Common myeloid progenitor, CD34-positive (primary cell): ENCODE data around the gene HOOK1. TPM values are rescaled to one million over a fixed set of nuclear protein-coding genes. Genes with fewer than 3 reads are reported as not detected.

Experiments
- CTCF ChIA-PET: fragments of 350-600 bp; sonication (Branson Sonifier 250); formaldehyde crosslinking; loops from one replicate; lab custom pipeline; 2021; ENCODE audit warnings: antibody characterized with exemption; lab: Charles Lee
- POLR2A ChIA-PET: fragments of 350-600 bp; sonication (Branson Sonifier 250); formaldehyde crosslinking; loops from one replicate; lab custom pipeline; 2021; ENCODE audit warnings: antibody characterized with exemption; lab: Charles Lee
- DNase-seq, 3 donors: peaks; one replicate each; pipeline versions ENCODE4 v3.0.0 to v3.0.0-alpha.2; 2013
- H3K27ac ChIP-seq, 2 experiments: 1 replicate in 1 of 2; 2 replicates in 1 of 2; pipeline ENCODE4 v1.7.0; 2013; ENCODE audit warnings: inconsistent platforms in 2 of 2, low read length in 2 of 2, mild to moderate bottlenecking in 2 of 2, low read depth in 1 of 2, moderate library complexity in 1 of 2; ENCODE audit not compliant: severe bottlenecking in 2 of 2, insufficient read depth in 1 of 2, poor library complexity in 1 of 2
- H3K27me3 ChIP-seq, 5 experiments: replicated peaks in 2 of 5; 1 replicate in 3 of 5; 2 replicates in 2 of 5; pipeline versions ENCODE4 v1.6.1 to v1.7.0; 2013; ENCODE audit warnings: low read length in 4 of 5, mild to moderate bottlenecking in 2 of 5, moderate library complexity in 2 of 5, inconsistent platforms in 1 of 5; ENCODE audit not compliant: insufficient read depth in 5 of 5, control insufficient read depth in 4 of 5
- H3K36me3 ChIP-seq, 4 experiments: 1 replicate in 2 of 4; 2 replicates in 2 of 4; pipeline versions ENCODE4 v1.6.1 to v1.7.0; 2013; ENCODE audit warnings: low read length in 3 of 4, control low read depth in 1 of 4, mild to moderate bottlenecking in 1 of 4; ENCODE audit not compliant: control insufficient read depth in 4 of 4, insufficient read depth in 4 of 4
- H3K4me1 ChIP-seq, 4 experiments: 1 replicate in 3 of 4; 2 replicates in 1 of 4; pipeline versions ENCODE4 v1.6.1 to v1.7.1; 2013; ENCODE audit warnings: low read length in 3 of 4, mild to moderate bottlenecking in 3 of 4, control low read depth in 1 of 4, inconsistent platforms in 1 of 4, moderate library complexity in 1 of 4; ENCODE audit not compliant: control insufficient read depth in 4 of 4, insufficient read depth in 4 of 4; ENCODE audit errors: control extremely low read depth in 1 of 4
- H3K4me3 ChIP-seq, 7 experiments: 1 replicate in 4 of 7; 2 replicates in 3 of 7; pipeline versions ENCODE4 v1.5.1 to v1.7.0; 2013; ENCODE audit warnings: mild to moderate bottlenecking in 7 of 7, low read length in 6 of 7, moderate library complexity in 6 of 7, inconsistent platforms in 2 of 7, low read depth in 2 of 7, control low read depth in 1 of 7; ENCODE audit not compliant: insufficient read depth in 4 of 7, control insufficient read depth in 1 of 7; ENCODE audit errors: extremely low read depth in 1 of 7
- H3K9me3 ChIP-seq, 5 experiments: 1 replicate in 4 of 5; 2 replicates in 1 of 5; pipeline versions ENCODE4 v1.6.1 to v1.7.1; 2013; ENCODE audit warnings: low read length in 4 of 5, mild to moderate bottlenecking in 2 of 5, inconsistent platforms in 1 of 5, low read depth in 1 of 5, moderate library complexity in 1 of 5; ENCODE audit not compliant: control insufficient read depth in 4 of 5, insufficient read depth in 2 of 5; ENCODE audit errors: control extremely low read depth in 1 of 5
- WGBS: methylation state at CpG from one replicate; pipeline ENCODE4 v1.1.5; 2013; ENCODE audit not compliant: insufficient coverage; 5-methylcytosine and 5-hydroxymethylcytosine counted together
- polyA plus RNA-seq: library from polyadenylated mRNA; unstranded; fragments of 120-200 nt; gene quantifications from one replicate; pipeline ENCODE4 v1.2.1, GENCODE V29; 2013

HOOK1 gene
- polyA plus RNA-seq = 8.3 TPM

- Histone ChIP-seq H3K36me3 (no peaks in the 10 kb centered on the region), H3K9me3 (no peaks in the 10 kb centered on the region), H3K4me1 (peaks cover 0 to 18% (median 6%) of the 10 kb centered on the region in 4 experiments), H3K27me3 (peaks cover 0 to 3% (median 0%) of the 10 kb centered on the region in 5 experiments), H3K27ac (no peak within 1 kb of the TSS), H3K4me3 (peak within 1 kb of the TSS; percentile 43 to 73 (median 61))
- peak in 2 of 3 donors; percentile 7 to 13 for DNase-seq
- CTCF ChIA-PET = interaction anchor here (1.0 kb wide), 1 partner anchor 19 kb away, joined by 3 read pairs; no protein-coding TSS in a partner anchor
- POLR2A ChIA-PET = no interaction called here
- 9% methylated on average over 55 of the region's 71 CpGs for WGBS
These were observed at the start of gene HOOK1 for GRCh38 chr1:59814901-59815825. Gene HOOK1, plus strand, starts transcription at chr1:59814949. Its CDS starts 169 bp downstream, at chr1:59815118.

GRCh38 chr1:59765011-59765730 is 49.6 kb upstream of the HOOK1 start:
- H3K36me3 ChIP-seq = no peaks in the 10 kb centered on the region
- no peaks in the 10 kb centered on the region for H3K9me3 ChIP-seq
- CTCF ChIA-PET = interaction anchor here (1.0 kb wide), 1 partner anchor 997 kb away, joined by 3 read pairs; no protein-coding TSS in a partner anchor
- no peak for DNase-seq
- WGBS = 95% methylated on average over 3 of the region's 5 CpGs
- POLR2A ChIA-PET = no interaction called here
- H3K27me3 ChIP-seq = no peaks in the 10 kb centered on the region
- no peaks in the 10 kb centered on the region for H3K4me1 ChIP-seq
- H3K4me3 ChIP-seq = no peak overlapping the region
- H3K27ac ChIP-seq = no peak overlapping the region

- Histone ChIP-seq H3K27me3 (no peaks in the 10 kb centered on the region), H3K4me3 (no peak overlapping the region), H3K4me1 (no peaks in the 10 kb centered on the region), H3K36me3 (no peaks in the 10 kb centered on the region), H3K9me3 (no peaks in the 10 kb centered on the region), H3K27ac (no peak overlapping the region)
- 93% methylated on average over 5 of the region's 9 CpGs for WGBS
- CTCF ChIA-PET = interaction anchor here (1.0 kb wide), 1 partner anchor 999 kb away, joined by 3 read pairs; no protein-coding TSS in a partner anchor
- no peak for DNase-seq
- POLR2A ChIA-PET = no interaction called here
These were observed 48.4 kb upstream of the HOOK1 start for GRCh38 chr1:59766227-59766855.

GRCh38 chr1:59767119-59767518 is 47.6 kb upstream of the HOOK1 start:
- no peak for DNase-seq
- Histone ChIP-seq H3K4me3 (no peak overlapping the region), H3K27ac (no peak overlapping the region), H3K36me3 (no peaks in the 10 kb centered on the region), H3K9me3 (no peaks in the 10 kb centered on the region), H3K27me3 (no peaks in the 10 kb centered on the region), H3K4me1 (no peaks in the 10 kb centered on the region)
- POLR2A ChIA-PET = no interaction called here
- no CpG with 5 or more reads among the region's 2 CpGs for WGBS
- CTCF ChIA-PET = no interaction called here

GRCh38 chr1:59768792-59769735 is 45.7 kb upstream of the HOOK1 start:
- POLR2A ChIA-PET = no interaction called here
- whole genome bisulfite sequencing = 96% methylated on average over 7 of the region's 10 CpGs
- DNase-seq = no peak
- no peaks in the 10 kb centered on the region for H3K27me3 ChIP-seq
- CTCF ChIA-PET = interaction anchor here (3.9 kb wide), 1 partner anchor 9 kb away, joined by 25 read pairs; no protein-coding TSS in a partner anchor
- no peaks in the 10 kb centered on the region for H3K9me3 ChIP-seq
- H3K36me3 ChIP-seq = no peaks in the 10 kb centered on the region
- no peaks in the 10 kb centered on the region for H3K4me1 ChIP-seq
- no peak overlapping the region for H3K4me3 ChIP-seq
- H3K27ac ChIP-seq = no peak overlapping the region

- H3K27me3 ChIP-seq = no peaks in the 10 kb centered on the region
- H3K27ac ChIP-seq = no peak overlapping the region
- DNase-seq = no peak
- H3K9me3 ChIP-seq = no peaks in the 10 kb centered on the region
- no peaks in the 10 kb centered on the region for H3K4me1 ChIP-seq
- CTCF ChIA-PET = interaction anchor here (3.9 kb wide), 1 partner anchor 10 kb away, joined by 25 read pairs; no protein-coding TSS in a partner anchor
- H3K36me3 ChIP-seq = no peaks in the 10 kb centered on the region
- POLR2A ChIA-PET = no interaction called here
- WGBS = 93% methylated on average over 4 of the region's 4 CpGs
- H3K4me3 ChIP-seq = no peak overlapping the region
These were observed 45.0 kb upstream of the HOOK1 start for GRCh38 chr1:59769736-59770095.
